HG03460 (cell line): ENCODE data around the gene CNTN1.
"Not testable (repeated sequence)": the region's sequence is repeated elsewhere in the genome, so short reads cannot be mapped to it uniquely, and the experiment has no call there.

Experiments used
- ATAC-seq: cut with Tn5 transposase; IDR thresholded peaks from one replicate; pipeline ENCODE4 v1.9.1; 2021; ENCODE audit not compliant: unreplicated experiment

CNTN1 gene

DNA sequence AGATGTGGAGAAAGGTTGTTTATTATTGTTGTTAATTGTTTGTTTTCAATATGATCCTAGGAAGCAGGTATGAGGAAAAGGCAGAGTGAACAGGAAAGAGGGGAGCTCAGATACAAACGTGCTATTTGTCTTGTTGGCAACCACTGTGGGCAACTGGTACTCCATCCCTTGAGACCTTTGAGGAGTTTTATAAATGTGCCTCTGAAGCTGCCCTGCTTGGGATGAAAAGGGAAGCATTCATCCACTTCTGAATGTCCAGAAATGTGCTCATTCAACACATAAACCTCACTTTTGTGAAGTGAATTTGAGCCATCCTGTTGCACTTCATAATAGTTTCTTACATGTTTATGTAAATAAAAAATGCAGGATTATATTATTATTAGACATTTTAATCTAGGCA lies 331.6 kb downstream of the CNTN1 start:
- ATAC-seq: no peak

- no peak for ATAC-seq
Measured at GRCh38 chr12:41026151-41026550, 333.9 kb downstream of the CNTN1 start.

- no peak for ATAC-seq
Measured at GRCh38 chr12:41032386-41032785, 340.1 kb downstream of the CNTN1 start.

GRCh38 chr12:41034686-41035085 lies 342.4 kb downstream of the CNTN1 start:
- ATAC-seq: no peak

DNA sequence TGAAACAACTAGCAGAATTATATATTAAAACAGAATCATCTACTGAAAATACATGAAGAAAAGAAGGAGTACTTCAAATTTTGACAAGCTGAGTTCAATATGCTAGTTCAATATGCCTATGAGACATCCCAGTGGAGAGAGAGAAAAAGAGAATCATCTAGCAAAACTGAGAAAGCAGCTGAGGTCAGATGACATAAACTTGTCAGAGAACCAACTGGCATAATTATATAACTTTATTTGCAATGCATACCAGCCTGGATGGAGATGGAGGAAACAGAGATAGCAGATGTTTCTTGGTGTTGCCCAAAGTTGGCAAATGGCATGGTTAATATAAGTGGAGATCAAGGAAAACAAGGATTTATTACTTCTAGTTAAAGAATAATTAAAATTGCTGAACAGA lies 347.2 kb downstream of the CNTN1 start:
- ATAC-seq: no peak

GRCh38 chr12:41045509-41045908 lies 353.3 kb downstream of the CNTN1 start:
- no peak for ATAC-seq

- ATAC-seq: no peak
Measured at GRCh38 chr12:41049033-41049432, 356.8 kb downstream of the CNTN1 start.

DNA sequence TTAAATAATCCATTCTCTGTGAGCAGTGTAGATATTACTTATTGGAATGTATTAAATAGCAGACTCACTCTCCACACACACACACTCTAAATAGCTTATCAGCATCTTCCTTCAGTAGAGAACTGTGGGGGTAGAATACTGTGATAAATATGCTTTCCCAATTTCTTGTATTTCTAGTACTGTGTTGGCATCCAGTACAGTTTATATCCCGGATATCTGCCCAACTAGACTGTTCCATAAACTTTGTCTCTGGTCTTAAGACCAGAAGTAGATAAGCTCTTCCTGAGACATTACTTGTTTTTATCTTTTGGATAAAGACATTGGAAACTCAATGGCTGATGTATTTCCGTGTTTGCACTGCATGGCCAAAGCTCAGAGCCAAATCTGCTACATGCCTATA lies 359.7 kb downstream of the CNTN1 start:
- ATAC-seq: no peak

GRCh38 chr12:41052441-41052840 lies 360.2 kb downstream of the CNTN1 start:
- ATAC-seq: no peak

DNA sequence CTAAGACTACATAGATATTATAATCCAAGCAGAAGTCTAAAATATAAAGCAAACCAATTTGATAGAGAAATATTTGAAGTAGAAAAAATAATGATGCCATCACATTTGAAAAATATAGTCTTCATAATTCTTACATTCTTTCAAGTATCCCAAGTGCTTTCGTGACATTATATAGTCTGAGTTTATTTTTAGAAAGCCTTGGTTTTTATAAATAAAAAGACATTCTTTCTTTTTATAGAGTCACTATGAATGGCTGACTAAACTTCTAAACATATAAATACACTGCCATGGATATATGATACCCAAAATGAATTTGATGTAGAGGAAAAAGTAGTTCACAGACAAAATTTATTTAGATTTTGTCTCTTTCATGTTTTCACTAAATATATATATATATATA lies 360.8 kb downstream of the CNTN1 start:
- no peak for ATAC-seq

DNA sequence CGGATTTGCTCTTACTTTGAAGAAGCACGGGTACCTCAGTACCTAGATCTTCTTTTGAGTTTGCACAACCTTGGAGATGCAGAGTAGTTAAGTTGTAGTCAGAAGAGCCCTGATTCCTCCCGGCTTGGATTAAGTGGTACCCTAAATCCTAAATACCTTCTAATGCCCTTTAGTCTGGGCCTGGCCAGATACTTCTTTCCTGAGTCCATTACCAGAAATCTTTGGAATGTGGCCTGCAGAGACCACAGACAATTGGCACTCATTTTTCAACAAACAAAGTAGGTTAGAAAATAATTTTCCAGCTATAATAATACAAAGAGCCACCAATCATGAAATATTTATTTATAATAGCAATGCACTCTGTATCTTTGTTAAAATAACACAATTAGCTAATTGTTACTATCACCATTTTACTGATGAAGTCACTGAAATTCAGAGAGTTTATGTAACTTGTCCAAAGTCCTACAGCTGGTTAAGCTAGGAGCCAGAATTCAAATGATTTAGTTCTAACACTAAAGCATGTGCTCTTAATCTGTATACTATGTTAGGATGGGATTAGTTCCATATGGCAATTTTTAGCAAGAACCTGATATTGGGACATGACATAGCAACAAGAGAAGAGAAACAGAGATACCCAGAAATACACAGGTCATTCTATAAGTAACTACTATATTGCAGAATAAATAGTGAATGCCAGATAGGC lies 363.8 kb downstream of the CNTN1 start:
- ATAC-seq: no peak

- ATAC-seq: no peak
Measured at GRCh38 chr12:41058266-41058665, 366.0 kb downstream of the CNTN1 start.

- ATAC-seq: no peak
Measured at GRCh38 chr12:41061192-41061591, 369.0 kb downstream of the CNTN1 start.

- no peak for ATAC-seq
Measured at GRCh38 chr12:41064411-41064810, 372.2 kb downstream of the CNTN1 start.

GRCh38 chr12:41067941-41068645 lies 375.9 kb downstream of the CNTN1 start:
- no peak for ATAC-seq

GRCh38 chr12:41073633-41074472 lies 381.6 kb downstream of the CNTN1 start:
- no peak for ATAC-seq

- ATAC-seq: no peak
Measured at GRCh38 chr12:41074473-41074769, 382.2 kb downstream of the CNTN1 start.

- ATAC-seq: no peak
Measured at GRCh38 chr12:41076114-41076513, 383.9 kb downstream of the CNTN1 start.

GRCh38 chr12:41081241-41081640 lies 389.0 kb downstream of the CNTN1 start:
- ATAC-seq: not testable (repeated sequence)

GRCh38 chr12:41089438-41089837 lies 397.2 kb downstream of the CNTN1 start:
- no peak for ATAC-seq

DNA sequence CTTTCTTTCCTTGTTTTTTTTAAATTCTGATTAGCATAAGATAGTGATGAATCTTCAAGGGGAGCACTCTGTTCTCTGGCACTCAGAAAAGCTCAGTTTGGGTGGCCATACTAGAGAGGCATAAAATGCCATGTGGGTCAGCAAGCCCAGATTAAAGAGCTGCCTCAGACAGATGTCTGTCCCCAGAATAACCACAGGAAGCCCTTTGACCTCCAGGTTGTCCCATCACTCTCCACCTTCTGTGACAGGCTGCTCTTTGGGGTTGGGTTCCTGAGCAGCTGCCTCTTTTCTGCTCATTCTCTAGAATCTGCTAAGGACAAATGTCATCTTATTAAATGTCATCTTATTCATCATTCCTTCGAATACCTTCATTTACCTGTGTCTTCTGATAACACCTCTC lies 399.9 kb downstream of the CNTN1 start:
- ATAC-seq: no peak

DNA sequence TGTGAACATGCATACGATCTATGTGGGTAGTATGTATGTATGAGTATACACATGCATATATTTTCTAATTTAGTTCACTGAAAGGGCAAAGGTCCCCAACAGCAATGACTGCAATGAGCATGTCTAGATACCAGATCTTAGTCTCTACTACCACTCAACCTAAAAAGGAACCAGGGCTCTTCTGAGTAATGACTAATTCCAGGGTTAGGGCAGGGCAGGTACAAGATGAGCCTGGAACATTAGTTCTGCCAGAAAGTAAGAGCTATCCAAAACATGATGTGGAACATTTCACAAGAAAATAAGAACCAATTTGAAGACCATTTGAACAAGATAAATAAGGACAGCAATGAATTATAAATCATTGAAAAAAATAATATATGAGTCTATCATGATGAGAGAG lies 404.6 kb downstream of the CNTN1 start:
- ATAC-seq: no peak
